K562 (cell line): ENCODE measurements around the gene ADAM15. TPM values are rescaled to one million over a fixed set of nuclear protein-coding genes. Genes with fewer than 3 reads are reported as not detected.
A peak's percentile ranks its signal among the peaks of the same experiment; 100 is the strongest.

Source experiments
- ATF1 ChIP-seq, 2 experiments: fragments of 450-650 bp in 1 of 2; IDR thresholded peaks; 2 replicates each; pipeline ENCODE4 v1.6.1; 2016; ENCODE audit warnings: missing compliant biosample characterization in 1 of 2, missing genetic modification characterization in 1 of 2
- CREB1 ChIP-seq, 2 experiments: sonication (generic) in 1 of 2; formaldehyde crosslinking in 1 of 2; IDR thresholded peaks; 2 replicates each; pipeline versions ENCODE4 v1.6.1 to v1.8.0; 2012 to 2022; ENCODE audit warnings: inconsistent platforms in 1 of 2, mild to moderate bottlenecking in 1 of 2, missing genetic modification reagents in 1 of 2, moderate library complexity in 1 of 2
- HNRNPH1 ChIP-seq: fragments of 200-400 bp; formaldehyde crosslinking; optimal IDR thresholded peaks from 2 replicates; pipeline ENCODE3; 2017; ENCODE audit warnings: low read depth, mild to moderate bottlenecking, low read length, moderate library complexity
- PHF8 ChIP-seq: fragments of 200-600 bp; sonication (generic); IDR thresholded peaks from 2 replicates; pipeline ENCODE4 v1.6.1; 2012; ENCODE audit warnings: mixed run types, mild to moderate bottlenecking, inconsistent platforms, low read length, moderate library complexity, borderline replicate concordance
- PRDM10 ChIP-seq: fragments of 450-650 bp; IDR thresholded peaks from 2 replicates; pipeline ENCODE4 v1.6.1; 2018; ENCODE audit not compliant: partially characterized antibody
- SIN3A ChIP-seq, 2 experiments: fragments of 150-350 bp in 1 of 2; IDR thresholded peaks; 2 replicates each; pipeline ENCODE4 v1.6.1; 2011 to 2016; ENCODE audit warnings: borderline replicate concordance in 2 of 2, low read depth in 2 of 2, low read length in 2 of 2, mild to moderate bottlenecking in 2 of 2, moderate library complexity in 2 of 2; ENCODE audit not compliant: control insufficient read depth in 1 of 2
- SRF ChIP-seq, 2 experiments: fragments of 250-450, 450-650 bp in 1 of 2; sonication (Bioruptor Pico) in 1 of 2; sonication (generic) in 1 of 2; formaldehyde crosslinking; IDR thresholded peaks; 2 replicates each; pipeline versions ENCODE4 v1.5.0 to v1.5.1; 2020 to 2022; ENCODE audit warnings: mild to moderate bottlenecking in 1 of 2, missing genetic modification reagents in 1 of 2
- SRSF7 ChIP-seq: fragments of 200-400 bp; formaldehyde crosslinking; optimal IDR thresholded peaks from 2 replicates; pipeline ENCODE3; 2017; ENCODE audit warnings: mild to moderate bottlenecking, low read depth, low read length
- TOE1 ChIP-seq, 2 experiments: fragments of 450-650 bp in 1 of 2; sonication (generic) in 1 of 2; formaldehyde crosslinking in 1 of 2; IDR thresholded peaks; 2 replicates each; pipeline versions ENCODE4 v1.7.1 to v1.8.0; 2016 to 2022; ENCODE audit warnings: borderline replicate concordance in 2 of 2, mild to moderate bottlenecking in 2 of 2, antibody characterized with exemption in 1 of 2, inconsistent platforms in 1 of 2, low read depth in 1 of 2, missing genetic modification reagents in 1 of 2, moderate library complexity in 1 of 2
- ZBTB11 ChIP-seq, 3 experiments: fragments of 200-800 bp in 1 of 3; fragments of 250-450 bp in 1 of 3; fragments of 450-650 bp in 1 of 3; sonication (Bioruptor Pico) in 1 of 3; sonication (Bioruptor generic) in 1 of 3; formaldehyde crosslinking in 1 of 3; IDR thresholded peaks; 2 replicates each; pipeline versions ENCODE4 v1.6.1 to v1.8.0; 2016 to 2022; ENCODE audit warnings: mild to moderate bottlenecking in 2 of 3, missing genetic modification characterization in 2 of 3, missing compliant biosample characterization in 1 of 3, moderate library complexity in 1 of 3
- ZNF175 ChIP-seq: fragments of 200-800 bp; sonication (Bioruptor generic); IDR thresholded peaks from 2 replicates; pipeline ENCODE4 v1.6.1; 2016; ENCODE audit warnings: low read depth, mild to moderate bottlenecking, missing genetic modification characterization, missing compliant biosample characterization
- ZNF398 ChIP-seq: fragments of 250-450 bp; sonication (Bioruptor Pico); IDR thresholded peaks from 2 replicates; pipeline ENCODE4 v1.8.0; 2021; ENCODE audit warnings: moderate library complexity, mild to moderate bottlenecking, inconsistent platforms
- ZNF586 ChIP-seq: fragments of 450-650 bp; formaldehyde crosslinking; conservative IDR thresholded peaks from 2 replicates; pipeline ENCODE4 v1.4.0; 2020; ENCODE audit warnings: mild to moderate bottlenecking, moderate library complexity
- polyA plus RNA-seq, 8 experiments: library from polyadenylated mRNA; depleted of rRNA in 4 of 8; stranded (reverse) in 5 of 8; unstranded in 3 of 8; fragments of >200 nt; fragmentation: Nextera tagmentation in 2 of 8; fragmentation: Illumina TruSeq in 1 of 8; extraction: Ambion mirVana in 2 of 8; extraction: Trizol in 1 of 8; gene quantifications; 2 replicates each; pipeline versions ENCODE4 v1.2.1 to v1.2.3, GENCODE V29; 2011 to 2014; ENCODE audit warnings: inconsistent platforms in 1 of 8, missing spikeins in 1 of 8
- total RNA-seq, 7 experiments: library from RNA; depleted of rRNA in 6 of 7; stranded (reverse); fragments of >200 nt in 6 of 7; fragmentation: Illumina TruSeq in 2 of 7; extraction: Trizol in 2 of 7; gene quantifications; 2 replicates each; pipeline versions ENCODE4 v1.2.1 to v1.2.3, GENCODE V29; 2011 to 2021; ENCODE audit warnings: low replicate concordance in 1 of 7
- TF ChIP-seq, protein P1 (sequence below): sonication (generic); formaldehyde crosslinking; IDR thresholded peaks from 2 replicates; pipeline ENCODE4 v1.8.0; 2022; ENCODE audit warnings: mild to moderate bottlenecking, missing genetic modification reagents

The ADAM15 gene
- total and polyA plus RNA-seq, 9 of the 15 experiments (the other 6 are each of a cell fraction or from before 2014, with no cell fraction given) = 0.69 to 72.3 (median 32.8) TPM

DNA sequence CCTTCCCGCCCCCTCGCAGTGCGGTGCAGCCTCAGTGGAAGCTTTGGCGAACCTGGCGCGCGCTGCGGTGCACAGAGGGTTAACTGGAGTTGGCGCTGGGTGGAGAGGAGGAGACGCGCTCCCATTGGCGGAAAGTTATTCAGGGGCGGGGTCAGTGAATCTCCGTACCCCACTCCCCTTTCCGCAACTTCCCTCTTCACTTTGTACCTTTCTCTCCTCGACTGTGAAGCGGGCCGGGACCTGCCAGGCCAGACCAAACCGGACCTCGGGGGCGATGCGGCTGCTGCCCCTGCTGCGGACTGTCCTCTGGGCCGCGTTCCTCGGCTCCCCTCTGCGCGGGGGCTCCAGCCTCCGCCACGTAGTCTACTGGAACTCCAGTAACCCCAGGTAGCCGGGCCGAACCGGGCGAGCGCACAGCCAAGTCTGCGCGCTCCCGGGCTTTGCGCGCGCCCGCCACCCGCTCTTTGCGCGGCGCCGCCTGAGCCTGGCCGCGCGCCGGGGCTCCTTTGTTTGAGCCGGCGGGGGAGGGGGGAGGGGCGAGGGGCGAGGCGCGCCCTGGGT lies 12.5 kb downstream of the ADAM15 start, which contains the start of gene EFNA4 (continued):
- TF ChIP-seq PHF8 (peak; percentile 80; the same call in 1 of the 2 replicates), PRDM10 (peak; percentile 61), SRF (CRISPR knock-in tag; IDR thresholded peaks at IDR 0.05) (0 out of 4 replicates have a peak, but pooled peaks of 1 of the 2 experiments have one; percentile 15), SIN3A (IDR thresholded peaks at IDR 0.05; ENCODE audit: borderline replicate concordance in 2 of 2, control insufficient read depth in 1 of 2, low read depth in 2 of 2, low read length in 2 of 2) (0 out of 4 replicates have a peak, but pooled peaks of 1 of the 2 experiments have one; percentile 10), SRSF7 (no peak), ZNF398 (no peak), CREB1 (IDR thresholded peaks at IDR 0.05) (0 out of 2 replicates have a peak, but pooled peaks have one; percentile 20), CREB1 (CRISPR knock-in tag; IDR thresholded peaks at IDR 0.05) (no peak; the same call in 1 of the 2 replicates), ATF1 (CRISPR knock-in tag; IDR thresholded peaks at IDR 0.05) (no peak), ATF1 (tag; IDR thresholded peaks at IDR 0.05) (peak; percentile 34), ZBTB11 (CRISPR knock-in tag; IDR thresholded peaks at IDR 0.05) (peak in 1 of 3 experiments; percentile 79; a peak in 1 of 6 replicates), TOE1 (IDR thresholded peaks at IDR 0.05; ENCODE audit: borderline replicate concordance) (peak; percentile 42; the same call in 1 of the 2 replicates), TOE1 (CRISPR knock-in tag; IDR thresholded peaks at IDR 0.05; ENCODE audit: borderline replicate concordance, low read depth) (no peak), ZNF175 (CRISPR knock-in tag) (peak; percentile 75; the same call in 1 of the 2 replicates), HNRNPH1 (no peak), ZNF586 (CRISPR knock-in tag) (no peak)
- TF ChIP-seq, protein P1, sequence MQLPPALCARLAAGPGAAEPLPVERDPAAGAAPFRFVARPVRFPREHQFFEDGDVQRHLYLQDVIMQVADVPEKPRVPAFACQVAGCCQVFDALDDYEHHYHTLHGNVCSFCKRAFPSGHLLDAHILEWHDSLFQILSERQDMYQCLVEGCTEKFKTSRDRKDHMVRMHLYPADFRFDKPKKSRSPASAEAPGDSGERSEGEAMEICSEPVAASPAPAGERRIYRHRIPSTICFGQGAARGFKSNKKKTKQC (CRISPR knock-in tag) = peak; percentile 83; the same call in 1 of the 2 replicates
